Ramos (cell line): ENCODE measurements around the gene MYO1C.
"Not testable (repeated sequence)": the region's sequence is repeated elsewhere in the genome, so short reads cannot be mapped to it uniquely, and the experiment has no call there.

Source experiments
- in situ Hi-C: fragments of 300-500 bp; cut with MboI; formaldehyde crosslinking; loops from one replicate; pipeline ENCODE4 v1.14.3; 2022; ENCODE audit warnings: low sequenced_read_pairs; ENCODE audit not compliant: unreplicated experiment

MYO1C gene, protein sequence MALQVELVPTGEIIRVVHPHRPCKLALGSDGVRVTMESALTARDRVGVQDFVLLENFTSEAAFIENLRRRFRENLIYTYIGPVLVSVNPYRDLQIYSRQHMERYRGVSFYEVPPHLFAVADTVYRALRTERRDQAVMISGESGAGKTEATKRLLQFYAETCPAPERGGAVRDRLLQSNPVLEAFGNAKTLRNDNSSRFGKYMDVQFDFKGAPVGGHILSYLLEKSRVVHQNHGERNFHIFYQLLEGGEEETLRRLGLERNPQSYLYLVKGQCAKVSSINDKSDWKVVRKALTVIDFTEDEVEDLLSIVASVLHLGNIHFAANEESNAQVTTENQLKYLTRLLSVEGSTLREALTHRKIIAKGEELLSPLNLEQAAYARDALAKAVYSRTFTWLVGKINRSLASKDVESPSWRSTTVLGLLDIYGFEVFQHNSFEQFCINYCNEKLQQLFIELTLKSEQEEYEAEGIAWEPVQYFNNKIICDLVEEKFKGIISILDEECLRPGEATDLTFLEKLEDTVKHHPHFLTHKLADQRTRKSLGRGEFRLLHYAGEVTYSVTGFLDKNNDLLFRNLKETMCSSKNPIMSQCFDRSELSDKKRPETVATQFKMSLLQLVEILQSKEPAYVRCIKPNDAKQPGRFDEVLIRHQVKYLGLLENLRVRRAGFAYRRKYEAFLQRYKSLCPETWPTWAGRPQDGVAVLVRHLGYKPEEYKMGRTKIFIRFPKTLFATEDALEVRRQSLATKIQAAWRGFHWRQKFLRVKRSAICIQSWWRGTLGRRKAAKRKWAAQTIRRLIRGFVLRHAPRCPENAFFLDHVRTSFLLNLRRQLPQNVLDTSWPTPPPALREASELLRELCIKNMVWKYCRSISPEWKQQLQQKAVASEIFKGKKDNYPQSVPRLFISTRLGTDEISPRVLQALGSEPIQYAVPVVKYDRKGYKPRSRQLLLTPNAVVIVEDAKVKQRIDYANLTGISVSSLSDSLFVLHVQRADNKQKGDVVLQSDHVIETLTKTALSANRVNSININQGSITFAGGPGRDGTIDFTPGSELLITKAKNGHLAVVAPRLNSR

DNA sequence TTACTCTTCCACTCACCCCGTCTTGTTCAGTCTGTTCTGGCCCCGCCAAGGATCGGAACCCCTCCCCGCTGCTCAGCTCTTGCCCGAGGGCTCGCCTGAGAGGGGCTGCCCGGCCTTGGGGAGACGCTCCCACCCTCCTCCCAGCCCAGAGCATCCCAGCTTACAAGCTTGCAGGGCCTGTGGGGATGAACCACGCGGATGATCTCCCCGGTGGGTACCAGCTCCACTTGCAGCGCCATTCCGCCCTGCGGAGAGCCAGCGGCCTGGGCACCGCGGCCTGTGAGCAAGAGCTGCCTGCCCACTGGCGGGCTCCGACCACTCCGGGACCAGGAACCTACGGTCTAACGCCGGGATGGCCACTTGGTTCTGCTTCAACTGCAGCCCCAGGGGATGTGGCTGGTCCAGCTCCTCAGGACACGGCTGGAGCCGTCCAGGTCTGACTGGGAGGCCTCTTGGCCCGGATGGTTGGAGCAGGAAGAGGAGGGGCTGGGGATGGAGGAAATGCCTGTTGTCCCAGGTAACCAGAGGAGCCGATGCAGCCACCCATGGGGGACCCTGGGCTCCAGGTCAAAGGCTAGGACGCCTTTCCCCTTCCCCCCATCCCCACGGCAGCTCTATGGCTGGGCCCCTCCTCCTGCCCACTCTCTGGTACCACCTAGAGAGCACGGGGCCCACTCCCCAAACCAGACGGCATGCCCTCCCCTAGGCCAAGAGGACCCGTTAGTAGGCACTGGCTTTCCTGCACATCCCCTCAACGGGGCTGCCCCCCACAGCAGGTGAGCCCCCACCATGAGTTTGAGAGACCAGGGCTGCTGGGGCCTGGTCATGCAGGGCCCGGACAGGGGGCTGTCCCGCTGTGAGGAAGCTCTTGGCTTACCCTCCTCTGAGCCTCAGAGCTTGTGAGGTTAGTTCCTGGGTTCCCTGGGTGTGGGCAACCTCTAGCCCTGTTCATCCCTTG is at the start of gene MYO1C:
MYO1C (minus strand) TSS at position 438 of the 958 bp plus-strand sequence; CDS start at position 239, 199 bp downstream.
- in situ Hi-C loops: no loop called here

- in situ Hi-C loops: no loop called here
These were observed 49.0 kb upstream of the MYO1C start for GRCh38 chr17:1541367-1541904.

GRCh38 chr17:1539811-1540210 is 47.3 kb upstream of the MYO1C start:
- in situ Hi-C loops: no loop called here

- in situ Hi-C loops: no loop called here
These were observed 43.3 kb upstream of the MYO1C start for GRCh38 chr17:1535737-1536136.

DNA sequence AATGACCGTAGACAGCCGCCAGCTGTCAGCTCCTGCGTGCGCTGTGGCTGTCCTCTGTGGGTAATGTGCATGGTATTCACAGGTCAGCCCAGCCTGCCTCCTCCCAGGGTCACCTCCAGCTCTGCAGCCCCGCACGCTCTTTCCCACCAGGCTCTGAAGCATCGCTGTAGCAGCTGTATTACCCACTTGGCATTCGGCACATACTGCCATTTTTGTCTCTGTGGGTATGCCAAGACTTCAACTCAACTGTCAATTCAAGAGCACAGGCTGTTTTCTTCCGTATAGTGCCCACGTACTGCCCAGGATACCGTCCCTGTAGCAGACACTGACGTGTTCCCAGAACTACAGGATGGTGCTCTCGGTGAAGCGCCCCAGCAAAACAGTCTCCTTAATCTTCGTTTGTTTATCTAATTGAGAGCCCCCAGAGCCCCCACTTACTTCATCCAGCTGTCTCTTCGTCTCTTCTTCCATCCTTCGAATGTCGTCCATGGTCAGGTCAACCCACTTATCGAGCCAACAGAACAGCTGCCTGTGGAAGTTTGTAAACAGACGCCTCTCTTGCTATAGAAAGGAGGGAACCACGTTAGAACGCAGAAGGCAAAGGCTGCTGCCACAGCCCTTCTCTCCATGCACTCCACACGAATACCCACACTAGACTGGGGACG is 41.3 kb upstream of the MYO1C start:
- in situ Hi-C loops: no loop called here

GRCh38 chr17:1532836-1533602 is 40.5 kb upstream of the MYO1C start:
- in situ Hi-C loops: no loop called here

GRCh38 chr17:1529863-1530262 is 37.4 kb upstream of the MYO1C start:
- in situ Hi-C loops: no loop called here

- in situ Hi-C loops: not testable (repeated sequence)
These were observed 34.4 kb upstream of the MYO1C start for GRCh38 chr17:1526876-1527275.

- in situ Hi-C loops: no loop called here
These were observed 30.1 kb upstream of the MYO1C start for GRCh38 chr17:1522626-1523025.

- in situ Hi-C loops: no loop called here
These were observed 28.7 kb upstream of the MYO1C start for GRCh38 chr17:1521086-1521640.

GRCh38 chr17:1519678-1520077 is 27.2 kb upstream of the MYO1C start:
- in situ Hi-C loops: loop anchor here (10.0 kb wide), 1 partner anchor 165 kb away; no protein-coding TSS in a partner anchor

- in situ Hi-C loops: loop anchor here (10.0 kb wide), 1 partner anchor 164 kb away; no protein-coding TSS in a partner anchor
These were observed 25.9 kb upstream of the MYO1C start for GRCh38 chr17:1518410-1518809.

DNA sequence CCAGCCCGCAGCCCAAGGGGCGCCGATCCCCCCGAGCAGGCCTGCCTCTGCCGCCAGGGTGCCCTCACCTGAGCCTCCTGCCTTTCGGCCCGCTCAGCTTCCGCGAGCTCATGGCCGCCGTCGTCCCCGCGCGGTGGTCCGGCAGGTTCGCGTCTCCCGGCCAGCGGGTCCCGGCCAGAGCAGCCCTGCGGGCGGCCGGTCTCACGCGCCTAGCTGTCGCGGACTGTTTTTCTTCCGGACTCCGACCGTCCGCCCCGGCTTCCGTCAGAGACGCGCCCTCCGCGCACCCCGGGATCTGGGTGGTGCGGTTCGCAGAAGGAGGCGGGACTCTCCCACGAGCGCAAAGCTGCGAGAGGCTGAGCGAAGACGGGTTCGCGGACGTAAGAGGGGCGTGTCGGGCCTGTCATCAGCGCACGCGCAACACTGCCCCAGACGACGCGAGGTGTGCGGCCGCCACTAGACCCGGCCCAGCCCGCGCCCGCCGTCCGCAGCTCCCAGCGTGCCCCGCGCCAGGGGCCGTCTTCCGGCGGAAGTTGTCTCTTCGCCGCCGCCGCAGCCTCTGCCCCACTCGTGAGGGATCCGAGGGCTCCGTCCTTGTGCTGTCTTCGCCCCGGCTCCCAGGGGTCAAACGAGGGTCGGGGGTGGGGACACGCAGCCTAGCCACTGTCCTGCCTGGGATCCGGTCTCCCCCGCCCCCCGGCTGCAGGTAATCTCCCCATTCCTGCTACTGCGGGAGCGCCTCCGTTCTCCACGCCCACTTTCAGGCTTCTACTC is 24.1 kb upstream of the MYO1C start, which contains the start of gene INPP5K:
INPP5K (minus strand) TSS at position 225 of the 774 bp plus-strand sequence; CDS start at position 112, 113 bp downstream.
- in situ Hi-C loops: loop anchor here (10.0 kb wide), 1 partner anchor 162 kb away; no protein-coding TSS in a partner anchor

GRCh38 chr17:1515640-1516387 is 23.3 kb upstream of the MYO1C start:
- in situ Hi-C loops: loop anchor here (10.0 kb wide), 1 partner anchor 161 kb away; no protein-coding TSS in a partner anchor

DNA sequence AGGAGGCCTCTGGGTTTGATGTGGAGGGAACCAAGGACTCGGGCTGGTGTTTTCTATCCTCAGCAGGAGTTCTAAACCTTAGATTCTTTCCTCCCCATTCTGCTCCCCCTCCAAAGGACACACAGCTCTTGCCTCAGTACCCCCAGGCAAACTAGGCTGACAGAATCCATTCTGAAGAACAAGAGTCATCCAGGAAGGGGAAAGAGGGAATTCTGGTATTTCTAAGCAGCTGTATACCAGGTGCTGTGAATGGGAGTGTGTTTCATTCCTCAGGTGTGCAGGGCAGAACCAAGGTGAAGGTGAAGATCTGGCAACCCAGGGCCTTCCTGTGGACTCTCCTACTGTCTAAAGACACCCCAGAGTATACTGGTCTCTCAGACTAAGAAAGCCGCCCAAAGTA is 19.9 kb upstream of the MYO1C start:
- in situ Hi-C loops: loop anchor here (10.0 kb wide), 1 partner anchor 158 kb away; no protein-coding TSS in a partner anchor

DNA sequence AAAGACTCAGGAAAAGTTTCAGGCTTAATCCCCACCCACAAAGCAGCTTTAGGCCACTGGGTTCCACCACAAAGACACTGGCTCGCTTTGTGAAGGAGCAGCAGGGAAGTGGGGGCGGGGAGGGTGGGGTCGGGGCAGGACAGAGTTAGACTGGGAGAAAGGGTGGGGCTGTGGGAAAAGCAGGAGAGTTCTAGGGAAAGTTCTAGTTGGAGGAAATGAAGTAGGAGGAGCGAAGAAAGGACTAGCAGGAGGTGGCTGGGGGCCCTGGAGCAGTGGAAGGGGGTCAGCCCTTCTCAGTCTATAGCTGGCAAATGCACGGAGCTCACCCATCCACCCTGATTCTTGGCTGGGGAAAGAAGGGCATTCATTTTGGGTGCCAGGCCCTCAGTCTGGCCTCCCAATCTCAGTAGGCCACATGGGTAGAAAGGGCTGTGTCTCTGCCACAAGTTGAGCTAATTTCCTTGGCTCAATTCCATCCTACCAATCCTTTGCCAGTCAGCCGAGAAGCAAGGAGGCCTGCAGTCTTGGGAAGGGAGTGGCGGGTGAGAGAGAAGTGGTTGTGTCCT is 19.4 kb upstream of the MYO1C start:
- in situ Hi-C loops: loop anchor here (10.0 kb wide), 1 partner anchor 157 kb away; no protein-coding TSS in a partner anchor
